Gastroesophageal sphincter (tissue), 4 donors: ENCODE data around the gene PPP1R14B. TPM values are rescaled to one million over a fixed set of nuclear protein-coding genes. Genes with fewer than 3 reads are reported as not detected.
A peak's percentile ranks its signal among the peaks of the same experiment; 100 is the strongest.

Source experiments
- ATAC-seq: fragments of 150-250 bp; one replicate; pipeline ENCODE4 v1.9.1; 2016; ENCODE audit warnings: mild to moderate bottlenecking, moderate library complexity
- H3K27ac ChIP-seq, 4 donors: fragments of 200-600 bp; sonication (generic) in 3 of 4; 1 replicate in 3 of 4; 2 replicates in 1 of 4; pipeline ENCODE4 v1.5.1; 2016 to 2019
- H3K27me3 ChIP-seq: fragments of 200-600 bp; sonication (generic); one replicate; pipeline ENCODE4 v1.5.1; 2019
- H3K36me3 ChIP-seq, 2 donors: fragments of 200-600 bp; sonication (generic); one replicate each; pipeline ENCODE4 v1.5.1; 2019; ENCODE audit warnings: control low read depth in 1 of 2
- H3K4me1 ChIP-seq, 3 donors: fragments of 200-600 bp; sonication (generic); 1 replicate in 2 of 3; 2 replicates in 1 of 3; pipeline ENCODE4 v1.5.1; 2016 to 2019; ENCODE audit warnings: control low read depth in 2 of 3
- H3K4me3 ChIP-seq, 2 donors: fragments of 200-600 bp; sonication (generic); one replicate each; pipeline ENCODE4 v1.5.1; 2019; ENCODE audit warnings: mild to moderate bottlenecking in 1 of 2, moderate library complexity in 1 of 2
- H3K9me3 ChIP-seq, 3 donors: fragments of 200-600 bp; sonication (generic); one replicate each; pipeline ENCODE4 v1.5.1; 2017 to 2019; ENCODE audit warnings: control low read depth in 2 of 3
- EP300 ChIP-seq: sonication (generic); formaldehyde crosslinking; IDR thresholded peaks from one replicate; pipeline ENCODE4 v1.6.1; 2017; ENCODE audit warnings: antibody characterized with exemption, mild to moderate bottlenecking
- POLR2A ChIP-seq, 2 donors: fragments of 450-650 bp; IDR thresholded peaks; one replicate each; pipeline ENCODE4 v1.6.1; 2017; ENCODE audit warnings: antibody characterized with exemption in 2 of 2, mild to moderate bottlenecking in 2 of 2, moderate library complexity in 1 of 2
- POLR2AphosphoS5 ChIP-seq: sonication (generic); formaldehyde crosslinking; IDR thresholded peaks from one replicate; pipeline ENCODE4 v1.6.1; 2017; ENCODE audit warnings: antibody characterized with exemption
- WGBS, 2 donors: methylation state at CpG; one replicate each; pipeline ENCODE4 v1.1.5; 2018; ENCODE audit warnings: low coverage in 1 of 2; 5-methylcytosine and 5-hydroxymethylcytosine counted together
- total RNA-seq, 4 donors: library from RNA; depleted of rRNA; stranded (reverse); fragments of >200 nt; gene quantifications; one replicate each; pipeline ENCODE4 v1.1.0, GENCODE V29; 2016
- TF ChIP-seq, protein P1 (sequence below), 4 experiments: fragments of 200-600 bp in 2 of 4; fragments of 450-650 bp in 2 of 4; sonication (generic) in 1 of 4; IDR thresholded peaks; one replicate each; pipeline ENCODE4 v1.5.1; 2017 to 2019; ENCODE audit warnings: antibody characterized with exemption in 4 of 4, mild to moderate bottlenecking in 2 of 4, moderate library complexity in 2 of 4

PPP1R14B gene
- total RNA-seq, 4 donors from 2014 or later, result 37.2 to 123 (median 70.9) TPM

GRCh38 chr11:64244966-64245365 lies 1.8 kb downstream of the PPP1R14B start:
- WGBS, 2 donors, result 40% methylated on average over 1 of the region's 6 CpGs; no CpG with 5 or more reads in 1 of the 2 donors
- H3K4me3 ChIP-seq, result peak overlapping the region in 1 of 2 donors; percentile 69

GRCh38 chr11:64244107-64244506 lies 2.6 kb downstream of the PPP1R14B start:
- H3K27me3 ChIP-seq, result no peaks in the 10 kb centered on the region
- H3K9me3 ChIP-seq, result no peaks in the 10 kb centered on the region
- no peak overlapping the region for H3K4me3 ChIP-seq
- 56% methylated on average over 2 of the region's 5 CpGs; no CpG with 5 or more reads in 1 of the 2 donors for WGBS, 2 donors
- TF ChIP-seq, protein P1, sequence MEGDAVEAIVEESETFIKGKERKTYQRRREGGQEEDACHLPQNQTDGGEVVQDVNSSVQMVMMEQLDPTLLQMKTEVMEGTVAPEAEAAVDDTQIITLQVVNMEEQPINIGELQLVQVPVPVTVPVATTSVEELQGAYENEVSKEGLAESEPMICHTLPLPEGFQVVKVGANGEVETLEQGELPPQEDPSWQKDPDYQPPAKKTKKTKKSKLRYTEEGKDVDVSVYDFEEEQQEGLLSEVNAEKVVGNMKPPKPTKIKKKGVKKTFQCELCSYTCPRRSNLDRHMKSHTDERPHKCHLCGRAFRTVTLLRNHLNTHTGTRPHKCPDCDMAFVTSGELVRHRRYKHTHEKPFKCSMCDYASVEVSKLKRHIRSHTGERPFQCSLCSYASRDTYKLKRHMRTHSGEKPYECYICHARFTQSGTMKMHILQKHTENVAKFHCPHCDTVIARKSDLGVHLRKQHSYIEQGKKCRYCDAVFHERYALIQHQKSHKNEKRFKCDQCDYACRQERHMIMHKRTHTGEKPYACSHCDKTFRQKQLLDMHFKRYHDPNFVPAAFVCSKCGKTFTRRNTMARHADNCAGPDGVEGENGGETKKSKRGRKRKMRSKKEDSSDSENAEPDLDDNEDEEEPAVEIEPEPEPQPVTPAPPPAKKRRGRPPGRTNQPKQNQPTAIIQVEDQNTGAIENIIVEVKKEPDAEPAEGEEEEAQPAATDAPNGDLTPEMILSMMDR (IDR thresholded peaks at IDR 0.05), result no peak
- TF ChIP-seq POLR2A (IDR thresholded peaks at IDR 0.05) (no peak), EP300 (no peak), POLR2AphosphoS5 (no peak)
- peak overlapping the region in 2 of 4 donors; percentile 29 to 88 for H3K27ac ChIP-seq
- peaks cover 0 to 21% of the 10 kb centered on the region in 2 donors for H3K36me3 ChIP-seq
- H3K4me1 ChIP-seq, result peaks cover 0 to 59% (median 45%) of the 10 kb centered on the region in 3 donors
- no peak for ATAC-seq

More at GRCh38 chr11:64244966-64245365, 1.8 kb downstream of the PPP1R14B start:
- no peak for ATAC-seq
- H3K4me1 ChIP-seq, result peaks cover 0 to 53% (median 42%) of the 10 kb centered on the region in 3 donors
- peak overlapping the region in 3 of 4 donors; percentile 87 to 92 (median 88) for H3K27ac ChIP-seq
- TF ChIP-seq POLR2A (IDR thresholded peaks at IDR 0.05) (no peak), EP300 (no peak), POLR2AphosphoS5 (no peak)
- TF ChIP-seq, protein P1 (IDR thresholded peaks at IDR 0.05), result no peak
- H3K36me3 ChIP-seq, result peaks cover 0 to 15% of the 10 kb centered on the region in 2 donors
- no peaks in the 10 kb centered on the region for H3K27me3 ChIP-seq
- H3K9me3 ChIP-seq, result no peaks in the 10 kb centered on the region

DNA sequence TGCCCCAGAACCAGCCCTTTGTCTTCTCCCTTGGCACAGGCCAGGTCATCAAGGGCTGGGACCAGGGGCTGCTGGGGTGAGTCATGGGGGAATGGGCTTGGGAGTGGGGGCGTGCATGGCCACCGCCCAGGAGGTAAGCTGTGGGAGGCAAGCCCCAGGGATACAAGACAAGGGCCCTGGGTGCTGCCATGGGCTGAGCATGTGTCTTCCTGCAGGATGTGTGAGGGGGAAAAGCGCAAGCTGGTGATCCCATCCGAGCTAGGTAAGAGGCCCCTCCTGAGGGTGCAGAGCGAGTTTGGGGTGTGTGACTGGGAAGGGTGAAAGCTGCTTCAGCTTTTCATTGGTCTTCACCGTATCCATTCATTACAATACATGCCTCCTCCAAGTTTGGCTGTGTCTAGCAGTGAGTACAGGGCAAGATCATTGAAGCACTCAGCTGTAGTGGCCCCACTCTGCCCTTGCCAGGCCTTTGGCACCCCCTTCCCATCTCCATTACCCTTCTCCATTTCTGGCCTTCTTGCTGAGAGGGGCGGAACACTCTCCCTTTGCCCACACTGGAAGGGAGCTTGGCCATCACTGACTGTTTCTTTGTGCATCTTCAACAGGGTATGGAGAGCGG lies 3.4 kb downstream of the PPP1R14B start:
- H3K36me3 ChIP-seq, result peaks cover 0 to 28% of the 10 kb centered on the region in 2 donors
- peak overlapping the region in 3 of 4 donors; percentile 95 to 100 (median 99) for H3K27ac ChIP-seq
- H3K4me1 ChIP-seq, result peaks cover 0 to 59% (median 45%) of the 10 kb centered on the region in 3 donors
- WGBS, 2 donors, result 71 to 92% methylated on average over 2 to 5 of the region's 8 CpGs
- ATAC-seq, result no peak
- H3K4me3 ChIP-seq, result no peak overlapping the region
- H3K9me3 ChIP-seq, result no peaks in the 10 kb centered on the region
- TF ChIP-seq POLR2A (IDR thresholded peaks at IDR 0.05) (no peak), POLR2AphosphoS5 (no peak), EP300 (no peak)
- TF ChIP-seq, protein P1 (IDR thresholded peaks at IDR 0.05), result no peak
- no peaks in the 10 kb centered on the region for H3K27me3 ChIP-seq

- 0% methylated on average over 3 to 4 of the region's 63 CpGs for WGBS, 2 donors
- peaks cover 0 to 56% (median 39%) of the 10 kb centered on the region in 3 donors for H3K4me1 ChIP-seq
- no peaks in the 10 kb centered on the region for H3K9me3 ChIP-seq
- H3K36me3 ChIP-seq, result peaks cover 0 to 44% of the 10 kb centered on the region in 2 donors
- H3K4me3 ChIP-seq, result peak overlapping the region; percentile 76 to 95
- TF ChIP-seq, protein P1 (IDR thresholded peaks at IDR 0.05), result peak in 2 of 4 experiments; percentile 8 to 25
- TF ChIP-seq POLR2AphosphoS5 (peak; percentile 45), POLR2A (IDR thresholded peaks at IDR 0.05) (peak; percentile 35 to 49), EP300 (no peak)
- H3K27ac ChIP-seq, result peak overlapping the region; percentile 72 to 100 (median 97)
- no peaks in the 10 kb centered on the region for H3K27me3 ChIP-seq
- ATAC-seq, result peak; percentile 1
Measured at GRCh38 chr11:64241491-64242374, 5.0 kb downstream of the PPP1R14B start.
